ENCODE data around the gene ATOSB.
A peak's percentile ranks its signal among the peaks of the same experiment; 100 is the strongest.
"Not testable (repeated sequence)": the region's sequence is repeated elsewhere in the genome, so short reads cannot be mapped to it uniquely, and the experiment has no call there.

The ATOSB gene

GRCh38 chr9:35115680-35116538 is at the start of gene ATOSB:
TSS of gene ATOSB (minus strand) at chr9:35115862. CDS start at chr9:35108274, 7,588 bp downstream.
- DNase-seq = peak; percentile 100

GRCh38 chr9:35164711-35165110 is 49.0 kb upstream of the ATOSB start:
- DNase-seq = peak; percentile 59

- DNase-seq = no peak
These were observed 47.8 kb upstream of the ATOSB start for GRCh38 chr9:35163413-35163812.

- DNase-seq = peak; percentile 25
These were observed 47.1 kb upstream of the ATOSB start for GRCh38 chr9:35162605-35163315.

- peak; percentile 95 for DNase-seq
These were observed 46.3 kb upstream of the ATOSB start, which contains the start of gene UNC13B for GRCh38 chr9:35161713-35162604. TSS of gene UNC13B (plus strand) at chr9:35162009. CDS start at chr9:35162284, 275 bp downstream.

- DNase-seq = peak; percentile 8
These were observed 43.0 kb upstream of the ATOSB start for GRCh38 chr9:35158501-35159280.

- DNase-seq = not testable (repeated sequence)
These were observed 42.2 kb upstream of the ATOSB start for GRCh38 chr9:35157836-35158235.

GRCh38 chr9:35156781-35157180 is 41.1 kb upstream of the ATOSB start:
- DNase-seq = no peak

GRCh38 chr9:35152926-35153325 is 37.3 kb upstream of the ATOSB start:
- DNase-seq = no peak

- DNase-seq = not testable (repeated sequence)
These were observed 32.4 kb upstream of the ATOSB start for GRCh38 chr9:35147941-35148563.

GRCh38 chr9:35142037-35142436 is 26.4 kb upstream of the ATOSB start:
- no peak for DNase-seq

GRCh38 chr9:35140093-35140492 is 24.4 kb upstream of the ATOSB start:
- DNase-seq = no peak

GRCh38 chr9:35136866-35137265 is 21.2 kb upstream of the ATOSB start:
- no peak for DNase-seq

- DNase-seq = no peak
These were observed 20.3 kb upstream of the ATOSB start for GRCh38 chr9:35135988-35136387.

- DNase-seq = no peak
These were observed 19.3 kb upstream of the ATOSB start for GRCh38 chr9:35134920-35135319.

GRCh38 chr9:35116898-35117551 is 1.4 kb upstream of the ATOSB start:
- DNase-seq = peak; percentile 95

GRCh38 chr9:35116539-35116897 is 856 bp upstream of the ATOSB start:
- no peak for DNase-seq

- DNase-seq = peak; percentile 83
These were observed 628 bp downstream of the ATOSB start for GRCh38 chr9:35114840-35115628.

GRCh38 chr9:35114113-35114839 is 1.4 kb downstream of the ATOSB start:
- DNase-seq = peak; percentile 95
